CD14-positive monocyte (primary cell): ENCODE measurements around the gene ADGRE1. TPM values are rescaled to one million over a fixed set of nuclear protein-coding genes. Genes with fewer than 3 reads are reported as not detected.
A peak's percentile ranks its signal among the peaks of the same experiment; 100 is the strongest.

ENCODE experiments used
- DNase-seq, 3 donors: peaks; one replicate each; pipeline ENCODE4 v3.0.0-alpha.2; 2011 to 2022
- H2AFZ ChIP-seq: 2 replicates; pipeline ENCODE4 v1.6.0; 2012; ENCODE audit warnings: mild to moderate bottlenecking, low read depth, low read length, inconsistent platforms; ENCODE audit not compliant: insufficient read depth, poor library complexity, severe bottlenecking
- H3K27ac ChIP-seq, 2 donors: 1 replicate in 1 of 2; 2 replicates in 1 of 2; pipeline ENCODE4 v1.5.1; 2012 to 2013; ENCODE audit warnings: low read length in 2 of 2, control low read depth in 1 of 2, inconsistent platforms in 1 of 2, low read depth in 1 of 2, mild to moderate bottlenecking in 1 of 2
- H3K27me3 ChIP-seq, 2 donors: one replicate each; pipeline versions ENCODE4 v1.6.0 to v1.6.1; 2011 to 2013; ENCODE audit warnings: low read length in 2 of 2; ENCODE audit not compliant: control insufficient read depth in 2 of 2, insufficient read depth in 2 of 2
- H3K36me3 ChIP-seq, 2 donors: replicated peaks in 1 of 2; 1 replicate in 1 of 2; 2 replicates in 1 of 2; pipeline versions ENCODE4 v1.5.1 to v1.6.1; 2012 to 2013; ENCODE audit warnings: low read length in 2 of 2, control low read depth in 1 of 2, inconsistent platforms in 1 of 2, mild to moderate bottlenecking in 1 of 2; ENCODE audit not compliant: insufficient read depth in 2 of 2, control insufficient read depth in 1 of 2
- H3K4me1 ChIP-seq, 2 donors: 1 replicate in 1 of 2; 2 replicates in 1 of 2; pipeline versions ENCODE4 v1.5.1 to v1.6.1; 2012 to 2013; ENCODE audit warnings: low read length in 2 of 2, control low read depth in 1 of 2, inconsistent platforms in 1 of 2, mild to moderate bottlenecking in 1 of 2, moderate library complexity in 1 of 2; ENCODE audit not compliant: insufficient read depth in 2 of 2, control insufficient read depth in 1 of 2
- H3K4me2 ChIP-seq: replicated peaks from 2 replicates; pipeline ENCODE3; 2012; ENCODE audit warnings: low read length, moderate library complexity, mild to moderate bottlenecking; ENCODE audit not compliant: poor library complexity, severe bottlenecking; ENCODE audit errors: extremely low read depth
- H3K4me3 ChIP-seq, 3 experiments: fragments of 200-600 bp in 1 of 3; sonication (generic) in 1 of 3; replicated peaks in 1 of 3; 1 replicate in 2 of 3; 2 replicates in 1 of 3; pipeline ENCODE4 v1.5.1; 2011 to 2013; ENCODE audit warnings: low read length in 3 of 3, mild to moderate bottlenecking in 3 of 3, control low read depth in 2 of 3, low read depth in 2 of 3, inconsistent platforms in 1 of 3, moderate library complexity in 1 of 3
- H3K79me2 ChIP-seq: 2 replicates; pipeline ENCODE4 v1.6.0; 2012; ENCODE audit warnings: mild to moderate bottlenecking, control low read depth, inconsistent platforms, low read length, moderate library complexity; ENCODE audit not compliant: insufficient read depth
- H3K9ac ChIP-seq: 2 replicates; pipeline ENCODE4 v1.6.0; 2017; ENCODE audit warnings: low read length, mild to moderate bottlenecking; ENCODE audit not compliant: insufficient read depth, poor library complexity, severe bottlenecking
- H3K9me3 ChIP-seq, 2 donors: replicated peaks in 1 of 2; 1 replicate in 1 of 2; 2 replicates in 1 of 2; pipeline versions ENCODE4 v1.5.1 to v1.6.1; 2012 to 2013; ENCODE audit warnings: low read length in 2 of 2, control low read depth in 1 of 2; ENCODE audit not compliant: control insufficient read depth in 1 of 2, insufficient read depth in 1 of 2
- H4K20me1 ChIP-seq: 2 replicates; pipeline ENCODE4 v1.6.0; 2012; ENCODE audit warnings: mild to moderate bottlenecking, low read length, control low read depth, moderate library complexity; ENCODE audit not compliant: insufficient read depth
- H3K27ac Mint-ChIP-seq, 7 donors: one replicate each; pipeline ENCODE4 v1.8.0; 2020; ENCODE audit warnings: mild to moderate bottlenecking in 7 of 7, mixed read lengths in 7 of 7, moderate library complexity in 6 of 7, inconsistent platforms in 2 of 7
- H3K27me3 Mint-ChIP-seq, 3 donors: one replicate each; pipeline ENCODE4 v1.8.0; 2021 to 2022; ENCODE audit warnings: low read depth in 3 of 3, mild to moderate bottlenecking in 3 of 3, mixed read lengths in 3 of 3, moderate library complexity in 3 of 3, inconsistent platforms in 1 of 3
- H3K36me3 Mint-ChIP-seq, 2 donors: one replicate each; pipeline ENCODE4 v1.8.0; 2020; ENCODE audit warnings: mixed read lengths in 2 of 2, inconsistent platforms in 1 of 2, mild to moderate bottlenecking in 1 of 2
- H3K4me1 Mint-ChIP-seq: one replicate; pipeline ENCODE4 v1.8.0; 2020; ENCODE audit warnings: mild to moderate bottlenecking, mixed read lengths
- H3K4me3 Mint-ChIP-seq, 2 donors: one replicate each; pipeline ENCODE4 v1.8.0; 2020; ENCODE audit warnings: mild to moderate bottlenecking in 2 of 2, mixed read lengths in 2 of 2, moderate library complexity in 1 of 2
- H3K9me3 Mint-ChIP-seq, 7 donors: one replicate each; pipeline ENCODE4 v1.8.0; 2020 to 2022; ENCODE audit warnings: mixed read lengths in 7 of 7, mild to moderate bottlenecking in 6 of 7, moderate library complexity in 6 of 7, inconsistent platforms in 2 of 7
- CTCF ChIP-seq: fragments of 200-600 bp; IDR thresholded peaks from one replicate; pipeline ENCODE4 v1.8.0; 2022; ENCODE audit warnings: antibody characterized with exemption, mild to moderate bottlenecking
- WGBS: methylation state at CpG from one replicate; pipeline ENCODE4 v1.1.5; 2013; ENCODE audit warnings: missing lambda C conversion rate; ENCODE audit not compliant: insufficient coverage; 5-methylcytosine and 5-hydroxymethylcytosine counted together
- intact Hi-C, 2 donors: fragments of 100-400 bp; cut with micrococcal nuclease; formaldehyde crosslinking; loops; one replicate each; pipeline versions ENCODE4 v1.15.0 to v1.15.1; 2023
- polyA plus RNA-seq, 3 donors: library from polyadenylated mRNA; depleted of rRNA in 1 of 3; unstranded in 2 of 3; stranded (reverse) in 1 of 3; fragments of 300-500 nt in 2 of 3; fragments of >200 nt in 1 of 3; fragmentation: Illumina TruSeq in 2 of 3; gene quantifications; 1 replicate in 2 of 3; 2 replicates in 1 of 3; pipeline ENCODE4 v1.2.3, GENCODE V29; 2012 to 2021

ADGRE1 gene
- polyA plus RNA-seq, 3 donors = 13.9 to 37.7 (median 21.6) TPM

- Histone ChIP-seq H3K4me3 (no peak overlapping the region), H3K27ac (no peak overlapping the region), H3K4me2 (no peak overlapping the region), H2AFZ (no peak overlapping the region), H4K20me1 (peaks cover 4% of the 10 kb centered on the region), H3K36me3 (peaks cover 5 to 9% of the 10 kb centered on the region in 2 donors), H3K27me3 (no peaks in the 10 kb centered on the region), H3K79me2 (no peaks in the 10 kb centered on the region), H3K4me1 (peaks cover 14 to 22% of the 10 kb centered on the region in 2 donors), H3K9me3 (no peaks in the 10 kb centered on the region), H3K9ac (no peak overlapping the region)
- Mint-ChIP-seq H3K9me3 (peaks cover 0 to 2% (median 0%) of the 10 kb centered on the region in 7 donors), H3K27me3 (peaks cover 0 to 13% (median 0%) of the 10 kb centered on the region in 3 donors), H3K4me1 (peaks cover 20% of the 10 kb centered on the region), H3K4me3 (no peak overlapping the region), H3K36me3 (peaks cover 9 to 14% of the 10 kb centered on the region in 2 donors), H3K27ac (peak overlapping the region in 2 of 7 donors; percentile 23 to 64)
- no peak for DNase-seq
- no CpG with 5 or more reads among the region's 10 CpGs for WGBS
- TF ChIP-seq CTCF = no peak
- intact Hi-C loops = loop anchor here (2.0 to 10.0 kb wide), 6 partner anchors 49 to 345 kb away; partner anchors contain the start of genes GPR108 (in 2 of the 2), TRIP10 (in 2 of the 2) and VAV1 (in 1 of the 2)
Observed at GRCh38 chr19:6861683-6862286, 25.6 kb upstream of the ADGRE1 start.

GRCh38 chr19:6862673-6863078, 24.7 kb upstream of the ADGRE1 start:
- Mint-ChIP-seq H3K27ac (peak overlapping the region; percentile 13 to 89 (median 73)), H3K27me3 (peaks cover 0 to 13% (median 0%) of the 10 kb centered on the region in 3 donors), H3K36me3 (peaks cover under 1 to 5% of the 10 kb centered on the region in 2 donors), H3K4me3 (peak overlapping the region; percentile 59 to 70), H3K9me3 (peaks cover 0 to 2% (median 0%) of the 10 kb centered on the region in 7 donors), H3K4me1 (peaks cover 28% of the 10 kb centered on the region)
- H3K36me3 ChIP-seq = no peaks in the 10 kb centered on the region
- 0% methylated on average over 11 of the region's 16 CpGs for WGBS
- no peak overlapping the region for H3K9ac ChIP-seq
- peaks cover 23 to 31% of the 10 kb centered on the region in 2 donors for H3K4me1 ChIP-seq
- intact Hi-C loops = loop anchor here (2.0 to 10.0 kb wide), 6 partner anchors 50 to 346 kb away; partner anchors contain the start of genes GPR108 (in 2 of the 2), TRIP10 (in 2 of the 2) and VAV1 (in 1 of the 2)
- no peak overlapping the region for H3K4me3 ChIP-seq
- H3K4me2 ChIP-seq = peak overlapping the region; percentile 65
- H2AFZ ChIP-seq = no peak overlapping the region
- H3K9me3 ChIP-seq = no peaks in the 10 kb centered on the region
- no peaks in the 10 kb centered on the region for H3K79me2 ChIP-seq
- TF ChIP-seq CTCF = peak; percentile 62
- no peaks in the 10 kb centered on the region for H3K27me3 ChIP-seq
- H3K27ac ChIP-seq = no peak overlapping the region
- peak; percentile 77 to 86 (median 81) for DNase-seq
- H4K20me1 ChIP-seq = no peaks in the 10 kb centered on the region
